ENCODE results near the gene CALHM2.

The CALHM2 gene

DNA sequence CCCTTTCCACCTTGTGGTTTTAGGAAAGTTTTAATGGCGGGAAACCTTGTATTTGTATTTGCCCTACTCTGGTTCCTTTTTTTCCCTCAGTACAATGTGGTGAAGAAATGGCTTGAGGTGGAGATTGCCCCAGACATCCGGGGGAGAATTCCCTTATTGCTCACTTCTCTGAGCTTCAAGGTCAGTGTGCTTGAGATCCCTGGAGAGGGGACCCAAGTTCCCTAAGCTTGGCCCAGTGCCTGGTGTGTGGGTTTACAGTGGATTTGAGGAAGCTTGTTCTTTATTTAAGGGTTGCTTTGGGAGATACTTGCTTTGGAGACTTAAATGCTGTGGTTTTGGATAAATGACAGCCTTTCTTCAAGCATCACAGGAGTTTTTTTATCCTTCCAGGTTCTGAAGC lies 18.3 kb downstream of the CALHM2 start:
- DNase-seq (ENCODE audit: low read depth), result peak; percentile 33
- TF ChIP-seq, protein P1, sequence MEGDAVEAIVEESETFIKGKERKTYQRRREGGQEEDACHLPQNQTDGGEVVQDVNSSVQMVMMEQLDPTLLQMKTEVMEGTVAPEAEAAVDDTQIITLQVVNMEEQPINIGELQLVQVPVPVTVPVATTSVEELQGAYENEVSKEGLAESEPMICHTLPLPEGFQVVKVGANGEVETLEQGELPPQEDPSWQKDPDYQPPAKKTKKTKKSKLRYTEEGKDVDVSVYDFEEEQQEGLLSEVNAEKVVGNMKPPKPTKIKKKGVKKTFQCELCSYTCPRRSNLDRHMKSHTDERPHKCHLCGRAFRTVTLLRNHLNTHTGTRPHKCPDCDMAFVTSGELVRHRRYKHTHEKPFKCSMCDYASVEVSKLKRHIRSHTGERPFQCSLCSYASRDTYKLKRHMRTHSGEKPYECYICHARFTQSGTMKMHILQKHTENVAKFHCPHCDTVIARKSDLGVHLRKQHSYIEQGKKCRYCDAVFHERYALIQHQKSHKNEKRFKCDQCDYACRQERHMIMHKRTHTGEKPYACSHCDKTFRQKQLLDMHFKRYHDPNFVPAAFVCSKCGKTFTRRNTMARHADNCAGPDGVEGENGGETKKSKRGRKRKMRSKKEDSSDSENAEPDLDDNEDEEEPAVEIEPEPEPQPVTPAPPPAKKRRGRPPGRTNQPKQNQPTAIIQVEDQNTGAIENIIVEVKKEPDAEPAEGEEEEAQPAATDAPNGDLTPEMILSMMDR (conservative IDR thresholded peaks at IDR 0.05; ENCODE audit: low read length), result no peak
- no peak overlapping the region for H3K4me3 ChIP-seq (ENCODE audit: low read length)

DNA sequence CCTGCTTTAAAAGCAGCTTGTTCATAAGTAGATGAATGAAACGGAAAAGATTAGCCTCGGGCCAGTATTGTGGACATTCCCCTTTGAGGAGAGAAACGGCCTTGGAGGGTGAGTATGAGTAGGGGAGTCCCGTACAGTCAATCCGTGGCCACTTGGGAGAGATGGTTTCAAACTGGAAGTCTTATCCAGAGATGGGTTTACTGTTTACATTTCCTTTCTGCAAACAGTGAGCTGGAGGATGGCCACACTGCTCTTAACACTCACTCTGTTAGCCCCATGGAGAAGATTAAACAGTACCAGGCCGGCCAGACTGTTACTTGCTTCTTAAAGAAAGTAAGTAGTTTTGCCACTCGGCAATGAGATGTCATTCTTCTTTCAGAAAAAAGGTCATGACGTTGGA lies 20.3 kb downstream of the CALHM2 start:
- no peak for DNase-seq (ENCODE audit: low read depth)
- TF ChIP-seq, protein P1 (conservative IDR thresholded peaks at IDR 0.05; ENCODE audit: low read length), result no peak
- H3K4me3 ChIP-seq (ENCODE audit: low read length), result no peak overlapping the region

DNA sequence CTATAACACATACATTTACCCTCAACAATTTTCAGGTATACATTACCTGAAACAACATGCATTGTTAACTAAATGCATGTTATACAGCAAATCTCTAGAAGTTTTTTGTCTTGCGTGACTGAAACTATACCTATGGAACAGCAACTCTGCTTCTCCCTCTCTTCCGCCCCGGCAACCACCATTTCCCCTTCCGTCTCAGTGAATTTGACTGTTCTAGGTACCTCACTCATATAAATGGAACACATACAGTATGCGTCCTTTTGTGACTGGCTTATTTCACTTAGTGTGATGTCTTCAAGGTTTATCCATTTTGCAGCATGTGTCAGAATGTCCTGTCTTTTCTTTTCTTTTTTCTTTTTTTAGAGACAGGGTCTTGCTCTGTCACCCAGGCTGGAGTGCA lies 22.5 kb downstream of the CALHM2 start:
- H3K4me3 ChIP-seq (ENCODE audit: low read length), result no peak overlapping the region
- DNase-seq (ENCODE audit: low read depth), result no peak
- TF ChIP-seq, protein P1 (conservative IDR thresholded peaks at IDR 0.05; ENCODE audit: low read length), result no peak

DNA sequence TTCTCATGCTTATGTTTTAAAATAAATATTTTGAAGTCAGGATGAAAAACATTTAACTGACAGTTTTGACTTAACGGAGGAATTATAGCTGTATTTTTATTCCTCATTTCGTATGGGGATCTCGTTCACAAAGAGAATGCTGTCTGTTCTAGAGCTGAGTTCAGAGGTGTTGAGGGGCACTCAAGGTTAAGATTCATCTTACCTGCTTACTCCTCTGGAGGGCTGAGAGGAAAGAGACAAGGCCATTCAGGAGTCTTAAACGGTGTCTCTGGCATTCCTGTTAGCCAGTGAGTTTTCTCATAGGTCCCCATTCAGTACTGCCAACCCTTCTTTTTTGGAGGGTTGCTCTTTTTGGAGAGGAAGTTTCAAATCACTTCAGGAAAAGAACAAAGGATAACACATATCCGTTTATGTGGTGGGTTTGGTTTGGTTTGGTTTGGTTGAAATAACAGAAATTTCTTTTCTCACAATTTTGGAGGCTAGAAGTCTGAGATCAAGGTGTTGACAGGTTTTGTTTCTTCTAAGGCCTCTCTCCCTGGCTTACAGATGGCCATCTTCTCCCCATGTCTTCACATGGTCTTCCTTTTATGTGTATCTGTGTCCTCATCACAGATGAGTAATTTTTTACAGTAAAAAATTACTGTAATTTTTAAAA lies 23.1 kb downstream of the CALHM2 start:
- no peak overlapping the region for H3K4me3 ChIP-seq (ENCODE audit: low read length)
- TF ChIP-seq, protein P1 (conservative IDR thresholded peaks at IDR 0.05; ENCODE audit: low read length), result no peak
- no peak for DNase-seq (ENCODE audit: low read depth)

DNA sequence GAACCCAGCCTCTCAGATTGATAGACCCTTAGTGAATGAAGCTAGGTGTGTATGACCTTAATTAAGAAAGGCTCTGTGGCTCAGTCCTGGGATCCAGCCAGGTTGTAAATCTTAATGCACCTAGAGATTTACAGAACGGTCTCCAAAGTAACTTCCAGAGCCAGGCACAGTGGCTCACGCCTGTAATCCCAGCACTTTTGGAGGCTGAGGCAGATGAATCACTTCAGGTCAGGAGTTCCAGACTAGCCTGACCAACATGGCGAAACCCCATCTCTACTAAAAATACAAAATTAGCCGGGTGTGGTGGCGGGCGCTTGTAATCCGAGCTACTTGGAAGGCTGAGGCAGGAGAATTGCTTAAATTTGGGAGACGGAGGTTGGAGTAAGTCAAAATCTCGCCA lies 24.3 kb downstream of the CALHM2 start:
- no peak for DNase-seq (ENCODE audit: low read depth)
- H3K4me3 ChIP-seq (ENCODE audit: low read length), result no peak overlapping the region
- TF ChIP-seq, protein P1 (conservative IDR thresholded peaks at IDR 0.05; ENCODE audit: low read length), result no peak

GRCh38 chr10:103423748-103424147 lies 28.4 kb downstream of the CALHM2 start:
- TF ChIP-seq, protein P1 (conservative IDR thresholded peaks at IDR 0.05; ENCODE audit: low read length), result no peak
- no peak overlapping the region for H3K4me3 ChIP-seq (ENCODE audit: low read length)
- DNase-seq (ENCODE audit: low read depth), result no peak

DNA sequence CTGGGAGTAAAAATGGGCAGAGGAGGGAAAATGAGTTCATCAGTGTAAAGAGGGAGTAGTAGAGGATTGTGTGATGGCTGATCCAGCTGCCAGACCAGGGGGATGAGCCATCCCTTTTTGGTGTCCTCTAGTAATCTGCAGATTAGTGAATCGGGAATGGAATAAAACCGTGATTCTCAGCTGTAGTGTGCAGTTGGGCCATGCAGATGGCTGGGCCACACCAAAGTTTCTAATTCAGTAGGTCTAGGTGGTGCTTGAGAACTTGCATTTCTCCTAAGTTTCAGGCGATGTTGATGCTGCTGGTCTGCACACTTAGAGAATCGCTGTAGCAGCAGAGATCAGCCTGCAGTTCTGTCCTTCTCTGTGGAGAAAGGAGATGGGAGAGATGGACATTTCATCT lies 33.1 kb downstream of the CALHM2 start:
- DNase-seq (ENCODE audit: low read depth), result no peak
- TF ChIP-seq, protein P1 (conservative IDR thresholded peaks at IDR 0.05; ENCODE audit: low read length), result no peak
- H3K4me3 ChIP-seq (ENCODE audit: low read length), result no peak overlapping the region

Measured in AG10803 (cell line).